ENCODE data around the gene CUL7.

Gene CUL7

GRCh38 chr6:43011207-43011606, 42.4 kb downstream of the CUL7 start:
- TF ChIP-seq CTCF (IDR thresholded peaks at IDR 0.05; ENCODE audit: low read length) (no peak), EZH2 (IDR thresholded peaks at IDR 0.05; ENCODE audit: borderline replicate concordance, low read length) (no peak)
- H3K9me3 ChIP-seq (ENCODE audit: low read length), result no peaks in the 10 kb centered on the region
- H3F3A ChIP-seq (ENCODE audit: insufficient read depth, low read length), result no peaks in the 10 kb centered on the region
- H3K79me2 ChIP-seq (ENCODE audit: insufficient read depth, low read length), result peaks cover 10% of the 10 kb centered on the region; the same call in 1 of the 2 replicates
- H3K27ac ChIP-seq (ENCODE audit: low read depth, low read length, poor library complexity, severe bottlenecking), result no peak overlapping the region
- H4K20me1 ChIP-seq (ENCODE audit: insufficient read depth, low read length), result no peaks in the 10 kb centered on the region
- H3K4me2 ChIP-seq (ENCODE audit: low read length), result no peak overlapping the region
- H2AFZ ChIP-seq (ENCODE audit: low read length), result no peak overlapping the region
- H3K4me1 ChIP-seq (ENCODE audit: insufficient read depth, low read length, severe bottlenecking), result peaks cover 23% of the 10 kb centered on the region
- no peaks in the 10 kb centered on the region for H3K9me2 ChIP-seq (ENCODE audit: low read depth, low read length)
- no peak overlapping the region; the same call in 1 of the 2 replicates for H3K9ac ChIP-seq (ENCODE audit: low read length)
- no peak overlapping the region for H3K4me3 ChIP-seq (ENCODE audit: low read depth, low read length, poor library complexity, severe bottlenecking)
- peaks cover 60% of the 10 kb centered on the region for H3K36me3 ChIP-seq (ENCODE audit: insufficient read depth, low read length)
- no peaks in the 10 kb centered on the region for H3K27me3 ChIP-seq (ENCODE audit: insufficient read depth, low read length)

GRCh38 chr6:43009124-43009523, 44.5 kb downstream of the CUL7 start:
- H4K20me1 ChIP-seq (ENCODE audit: insufficient read depth, low read length), result no peaks in the 10 kb centered on the region
- H3K9me2 ChIP-seq (ENCODE audit: low read depth, low read length), result no peaks in the 10 kb centered on the region
- no peak overlapping the region for H3K4me3 ChIP-seq (ENCODE audit: low read depth, low read length, poor library complexity, severe bottlenecking)
- H3K9me3 ChIP-seq (ENCODE audit: low read length), result no peaks in the 10 kb centered on the region
- no peaks in the 10 kb centered on the region for H3F3A ChIP-seq (ENCODE audit: insufficient read depth, low read length)
- peaks cover 66% of the 10 kb centered on the region for H3K36me3 ChIP-seq (ENCODE audit: insufficient read depth, low read length)
- no peak overlapping the region for H2AFZ ChIP-seq (ENCODE audit: low read length)
- no peaks in the 10 kb centered on the region for H3K27me3 ChIP-seq (ENCODE audit: insufficient read depth, low read length)
- H3K9ac ChIP-seq (ENCODE audit: low read length), result no peak overlapping the region
- TF ChIP-seq CTCF (IDR thresholded peaks at IDR 0.05; ENCODE audit: low read length), result peak; percentile 71
- no peak for TF ChIP-seq EZH2 (IDR thresholded peaks at IDR 0.05; ENCODE audit: borderline replicate concordance, low read length)
- no peak overlapping the region for H3K4me2 ChIP-seq (ENCODE audit: low read length)
- H3K79me2 ChIP-seq (ENCODE audit: insufficient read depth, low read length), result no peaks in the 10 kb centered on the region
- H3K4me1 ChIP-seq (ENCODE audit: insufficient read depth, low read length, severe bottlenecking), result peaks cover 12% of the 10 kb centered on the region
- H3K27ac ChIP-seq (ENCODE audit: low read depth, low read length, poor library complexity, severe bottlenecking), result peak overlapping the region; percentile 9

DNA sequence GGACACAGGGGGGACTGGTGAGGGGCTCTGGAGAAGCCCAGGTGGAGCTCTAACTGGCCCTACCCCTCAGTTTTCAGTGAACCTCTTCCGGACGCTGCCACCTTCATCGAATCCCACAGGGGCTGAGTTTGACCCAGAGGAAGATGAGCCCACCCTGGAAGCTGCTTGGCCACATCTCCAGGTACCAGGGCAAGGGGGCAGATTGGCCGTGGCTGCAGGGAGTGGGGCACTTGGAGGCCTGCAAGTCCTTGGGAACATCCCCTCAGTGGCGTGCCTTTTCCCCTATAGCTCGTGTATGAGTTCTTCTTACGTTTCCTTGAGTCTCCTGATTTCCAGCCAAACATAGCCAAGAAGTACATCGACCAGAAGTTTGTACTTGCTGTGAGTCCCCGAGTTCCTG, 46.5 kb downstream of the CUL7 start:
- H3K36me3 ChIP-seq (ENCODE audit: insufficient read depth, low read length), result peaks cover 62% of the 10 kb centered on the region
- H3K27ac ChIP-seq (ENCODE audit: low read depth, low read length, poor library complexity, severe bottlenecking), result no peak overlapping the region
- no peaks in the 10 kb centered on the region for H3K9me2 ChIP-seq (ENCODE audit: low read depth, low read length)

More for the DNA sequence above, 46.5 kb downstream of the CUL7 start:
- Histone ChIP-seq H3K4me2 (ENCODE audit: low read length) (no peak overlapping the region), H2AFZ (ENCODE audit: low read length) (no peak overlapping the region), H3K9ac (ENCODE audit: low read length) (no peak overlapping the region), H3K9me3 (ENCODE audit: low read length) (no peaks in the 10 kb centered on the region), H3K4me3 (ENCODE audit: low read depth, low read length, poor library complexity, severe bottlenecking) (no peak overlapping the region), H4K20me1 (ENCODE audit: insufficient read depth, low read length) (no peaks in the 10 kb centered on the region), H3K27me3 (ENCODE audit: insufficient read depth, low read length) (no peaks in the 10 kb centered on the region), H3K79me2 (ENCODE audit: insufficient read depth, low read length) (no peaks in the 10 kb centered on the region), H3F3A (ENCODE audit: insufficient read depth, low read length) (no peaks in the 10 kb centered on the region), H3K4me1 (ENCODE audit: insufficient read depth, low read length, severe bottlenecking) (peaks cover under 1% of the 10 kb centered on the region)
- TF ChIP-seq EZH2 (IDR thresholded peaks at IDR 0.05; ENCODE audit: borderline replicate concordance, low read length) (no peak), CTCF (IDR thresholded peaks at IDR 0.05; ENCODE audit: low read length) (no peak)

All from OCI-LY1 (cell line).